Body of pancreas (tissue), 4 donors: ENCODE data around the gene PRR16.
"Not testable (repeated sequence)": the region's sequence is repeated elsewhere in the genome, so short reads cannot be mapped to it uniquely, and the experiment has no call there.

ENCODE experiments used
- POLR2A ChIP-seq, 3 donors: fragments of 450-650 bp; IDR thresholded peaks; one replicate each; pipeline ENCODE4 v1.6.1; 2016; ENCODE audit warnings: antibody characterized with exemption in 3 of 3, mild to moderate bottlenecking in 2 of 3
- TF ChIP-seq, protein P1 (sequence below), 7 experiments: fragments of 450-650 bp in 4 of 7; fragments of 200-600 bp in 3 of 7; sonication (generic) in 3 of 7; IDR thresholded peaks; one replicate each; pipeline ENCODE4 v1.5.1; 2016 to 2019; ENCODE audit warnings: antibody characterized with exemption in 7 of 7

GRCh38 chr5:120697670-120698327, 233.7 kb downstream of the PRR16 start:
- TF ChIP-seq, protein P1, sequence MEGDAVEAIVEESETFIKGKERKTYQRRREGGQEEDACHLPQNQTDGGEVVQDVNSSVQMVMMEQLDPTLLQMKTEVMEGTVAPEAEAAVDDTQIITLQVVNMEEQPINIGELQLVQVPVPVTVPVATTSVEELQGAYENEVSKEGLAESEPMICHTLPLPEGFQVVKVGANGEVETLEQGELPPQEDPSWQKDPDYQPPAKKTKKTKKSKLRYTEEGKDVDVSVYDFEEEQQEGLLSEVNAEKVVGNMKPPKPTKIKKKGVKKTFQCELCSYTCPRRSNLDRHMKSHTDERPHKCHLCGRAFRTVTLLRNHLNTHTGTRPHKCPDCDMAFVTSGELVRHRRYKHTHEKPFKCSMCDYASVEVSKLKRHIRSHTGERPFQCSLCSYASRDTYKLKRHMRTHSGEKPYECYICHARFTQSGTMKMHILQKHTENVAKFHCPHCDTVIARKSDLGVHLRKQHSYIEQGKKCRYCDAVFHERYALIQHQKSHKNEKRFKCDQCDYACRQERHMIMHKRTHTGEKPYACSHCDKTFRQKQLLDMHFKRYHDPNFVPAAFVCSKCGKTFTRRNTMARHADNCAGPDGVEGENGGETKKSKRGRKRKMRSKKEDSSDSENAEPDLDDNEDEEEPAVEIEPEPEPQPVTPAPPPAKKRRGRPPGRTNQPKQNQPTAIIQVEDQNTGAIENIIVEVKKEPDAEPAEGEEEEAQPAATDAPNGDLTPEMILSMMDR (IDR thresholded peaks at IDR 0.05) = not testable (repeated sequence)
- not testable (repeated sequence) for TF ChIP-seq POLR2A (IDR thresholded peaks at IDR 0.05)
